Liver (tissue), 3 donors: ENCODE data around the gene ALX4.

ENCODE experiments used
- GABPA ChIP-seq, 2 donors: IDR thresholded peaks in 1 of 2; conservative IDR thresholded peaks in 1 of 2; 2 replicates each; pipeline ENCODE4 v1.6.1; 2016; ENCODE audit warnings: antibody characterized with exemption in 2 of 2, mild to moderate bottlenecking in 1 of 2, moderate library complexity in 1 of 2
- RXRA ChIP-seq, 2 donors: IDR thresholded peaks; 2 replicates each; pipeline ENCODE4 v1.6.1; 2017 to 2018; ENCODE audit warnings: antibody characterized with exemption in 2 of 2, mild to moderate bottlenecking in 1 of 2
- YY1 ChIP-seq: IDR thresholded peaks from 2 replicates; pipeline ENCODE4 v1.6.1; 2016; ENCODE audit warnings: antibody characterized with exemption, mild to moderate bottlenecking
- TF ChIP-seq, protein P1 (sequence below): fragments of 150-350 bp; IDR thresholded peaks from 2 replicates; pipeline ENCODE4 v1.5.1; 2017; ENCODE audit warnings: improper control_type of control experiment, low read depth, low read length; ENCODE audit not compliant: missing input control
- donor health status: healthy.
- donor health status: healthy.

GRCh38 chr11:44306918-44307244, 3.1 kb downstream of the ALX4 start:
- TF ChIP-seq, protein P1, sequence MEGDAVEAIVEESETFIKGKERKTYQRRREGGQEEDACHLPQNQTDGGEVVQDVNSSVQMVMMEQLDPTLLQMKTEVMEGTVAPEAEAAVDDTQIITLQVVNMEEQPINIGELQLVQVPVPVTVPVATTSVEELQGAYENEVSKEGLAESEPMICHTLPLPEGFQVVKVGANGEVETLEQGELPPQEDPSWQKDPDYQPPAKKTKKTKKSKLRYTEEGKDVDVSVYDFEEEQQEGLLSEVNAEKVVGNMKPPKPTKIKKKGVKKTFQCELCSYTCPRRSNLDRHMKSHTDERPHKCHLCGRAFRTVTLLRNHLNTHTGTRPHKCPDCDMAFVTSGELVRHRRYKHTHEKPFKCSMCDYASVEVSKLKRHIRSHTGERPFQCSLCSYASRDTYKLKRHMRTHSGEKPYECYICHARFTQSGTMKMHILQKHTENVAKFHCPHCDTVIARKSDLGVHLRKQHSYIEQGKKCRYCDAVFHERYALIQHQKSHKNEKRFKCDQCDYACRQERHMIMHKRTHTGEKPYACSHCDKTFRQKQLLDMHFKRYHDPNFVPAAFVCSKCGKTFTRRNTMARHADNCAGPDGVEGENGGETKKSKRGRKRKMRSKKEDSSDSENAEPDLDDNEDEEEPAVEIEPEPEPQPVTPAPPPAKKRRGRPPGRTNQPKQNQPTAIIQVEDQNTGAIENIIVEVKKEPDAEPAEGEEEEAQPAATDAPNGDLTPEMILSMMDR = no peak
- TF ChIP-seq RXRA (IDR thresholded peaks at IDR 0.05) (no peak), GABPA (IDR thresholded peaks at IDR 0.05 in 1 of 2, conservative IDR thresholded peaks at IDR 0.05 in 1 of 2) (no peak), YY1 (no peak)
